ENCODE measurements around the gene SPOCK3. TPM values are rescaled to one million over a fixed set of nuclear protein-coding genes. Genes with fewer than 3 reads are reported as not detected.

Gene SPOCK3
- total and polyA plus RNA-seq, 9 donors, result 0.50 to 11.0 (median 4.5) TPM

DNA sequence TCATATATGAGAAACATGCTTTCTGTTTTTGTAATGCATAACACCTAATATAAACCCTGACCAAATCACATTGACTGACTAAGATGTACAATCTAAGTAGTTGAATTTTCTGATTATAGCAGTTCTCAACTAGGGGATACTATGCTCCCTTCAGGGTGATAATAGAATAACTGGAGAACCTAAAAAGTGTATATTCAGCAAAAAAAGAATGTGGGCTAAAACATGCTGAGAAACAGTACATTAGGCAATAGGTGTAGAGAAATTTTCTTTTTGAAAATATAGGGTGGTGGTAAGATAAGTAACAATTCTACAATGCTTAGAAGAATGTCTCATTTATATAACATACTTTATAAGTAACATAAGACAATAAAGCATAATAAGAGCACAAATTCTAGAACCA lies 239.6 kb downstream of the SPOCK3 start:
- no peaks in the 10 kb centered on the region for H3K4me1 ChIP-seq (ENCODE audit: insufficient read depth)
- H3K4me3 ChIP-seq, result no peak overlapping the region
- no peaks in the 10 kb centered on the region for H3K36me3 ChIP-seq
- TF ChIP-seq POLR2A (IDR thresholded peaks at IDR 0.05), result no peak
- no peak for TF ChIP-seq EP300 (IDR thresholded peaks at IDR 0.05)
- TF ChIP-seq, protein P1, sequence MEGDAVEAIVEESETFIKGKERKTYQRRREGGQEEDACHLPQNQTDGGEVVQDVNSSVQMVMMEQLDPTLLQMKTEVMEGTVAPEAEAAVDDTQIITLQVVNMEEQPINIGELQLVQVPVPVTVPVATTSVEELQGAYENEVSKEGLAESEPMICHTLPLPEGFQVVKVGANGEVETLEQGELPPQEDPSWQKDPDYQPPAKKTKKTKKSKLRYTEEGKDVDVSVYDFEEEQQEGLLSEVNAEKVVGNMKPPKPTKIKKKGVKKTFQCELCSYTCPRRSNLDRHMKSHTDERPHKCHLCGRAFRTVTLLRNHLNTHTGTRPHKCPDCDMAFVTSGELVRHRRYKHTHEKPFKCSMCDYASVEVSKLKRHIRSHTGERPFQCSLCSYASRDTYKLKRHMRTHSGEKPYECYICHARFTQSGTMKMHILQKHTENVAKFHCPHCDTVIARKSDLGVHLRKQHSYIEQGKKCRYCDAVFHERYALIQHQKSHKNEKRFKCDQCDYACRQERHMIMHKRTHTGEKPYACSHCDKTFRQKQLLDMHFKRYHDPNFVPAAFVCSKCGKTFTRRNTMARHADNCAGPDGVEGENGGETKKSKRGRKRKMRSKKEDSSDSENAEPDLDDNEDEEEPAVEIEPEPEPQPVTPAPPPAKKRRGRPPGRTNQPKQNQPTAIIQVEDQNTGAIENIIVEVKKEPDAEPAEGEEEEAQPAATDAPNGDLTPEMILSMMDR (IDR thresholded peaks at IDR 0.05), result no peak
- DNase-seq, result no peak
- H3K27me3 ChIP-seq, result no peaks in the 10 kb centered on the region
- H3K27ac ChIP-seq, result no peak overlapping the region
- no peaks in the 10 kb centered on the region for H3K9me3 ChIP-seq
- intact Hi-C loops (cut with DNase I), result no loop called here

- 91 to 96% (median 94%) methylated on average over 3 of the region's 3 CpGs for WGBS, 3 donors
- TF ChIP-seq, protein P1 (IDR thresholded peaks at IDR 0.05), result no peak
- TF ChIP-seq EP300 (IDR thresholded peaks at IDR 0.05), result no peak
- no peak for TF ChIP-seq POLR2A (IDR thresholded peaks at IDR 0.05)
- no peak for DNase-seq
- H3K9me3 ChIP-seq, result no peaks in the 10 kb centered on the region
- H3K4me3 ChIP-seq, result no peak overlapping the region
- H3K36me3 ChIP-seq, result no peaks in the 10 kb centered on the region
- no peak overlapping the region for H3K27ac ChIP-seq
- no peaks in the 10 kb centered on the region for H3K27me3 ChIP-seq
- no peaks in the 10 kb centered on the region for H3K4me1 ChIP-seq (ENCODE audit: insufficient read depth)
- intact Hi-C loops (cut with DNase I), result no loop called here
These were observed 243.2 kb downstream of the SPOCK3 start for GRCh38 chr4:166991006-166991561.

- 61 to 70% (median 64%) methylated on average over 1 of the region's 1 CpG for WGBS, 3 donors
- Histone ChIP-seq H3K27ac (no peak overlapping the region), H3K4me1 (ENCODE audit: insufficient read depth) (no peaks in the 10 kb centered on the region), H3K4me3 (no peak overlapping the region), H3K36me3 (no peaks in the 10 kb centered on the region), H3K27me3 (no peaks in the 10 kb centered on the region), H3K9me3 (no peaks in the 10 kb centered on the region)
- intact Hi-C loops (cut with DNase I), result no loop called here
- DNase-seq, result no peak
- TF ChIP-seq POLR2A (IDR thresholded peaks at IDR 0.05), result no peak
- TF ChIP-seq, protein P1 (IDR thresholded peaks at IDR 0.05), result no peak
- TF ChIP-seq EP300 (IDR thresholded peaks at IDR 0.05), result no peak
These were observed 244.4 kb downstream of the SPOCK3 start for GRCh38 chr4:166989886-166990285.

DNA sequence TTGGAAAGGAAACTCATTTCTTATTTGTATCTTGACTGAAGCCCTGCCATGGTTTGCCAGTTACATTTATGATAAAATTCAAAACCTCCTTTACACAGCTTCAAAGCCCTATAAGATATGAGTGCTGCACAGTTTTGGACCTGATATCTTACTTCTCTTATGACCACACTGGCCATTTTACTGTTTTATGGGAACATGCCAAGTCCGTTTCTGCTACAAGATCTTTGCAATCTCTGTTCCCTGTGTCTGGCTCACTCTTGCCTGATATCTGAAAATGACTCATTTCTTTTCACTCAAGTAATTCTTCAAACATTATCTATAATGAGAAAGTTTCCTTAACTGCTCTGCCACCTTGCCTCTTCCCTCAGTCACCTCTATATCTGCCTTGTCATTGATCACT lies 247.3 kb downstream of the SPOCK3 start:
- DNase-seq, result no peak
- no peaks in the 10 kb centered on the region for H3K36me3 ChIP-seq
- WGBS, 3 donors, result 64 to 77% (median 73%) methylated on average over 1 of the region's 1 CpG
- no peaks in the 10 kb centered on the region for H3K4me1 ChIP-seq (ENCODE audit: insufficient read depth)
- H3K27me3 ChIP-seq, result no peaks in the 10 kb centered on the region
- intact Hi-C loops (cut with DNase I), result no loop called here
- H3K27ac ChIP-seq, result no peak overlapping the region
- no peak overlapping the region for H3K4me3 ChIP-seq
- TF ChIP-seq, protein P1 (IDR thresholded peaks at IDR 0.05), result no peak
- TF ChIP-seq POLR2A (IDR thresholded peaks at IDR 0.05), result no peak
- no peak for TF ChIP-seq EP300 (IDR thresholded peaks at IDR 0.05)
- no peaks in the 10 kb centered on the region for H3K9me3 ChIP-seq

Measured in ovary (tissue), 9 donors.